Measurements from ENCODE around the gene RPL27. TPM values are rescaled to one million over a fixed set of nuclear protein-coding genes. Genes with fewer than 3 reads are reported as not detected.

The RPL27 gene
- total and polyA plus RNA-seq, 2 of the 8 experiments (the other 6 are each of a cell fraction or from before 2014, with no cell fraction given): 1,415 to 3,779 TPM

- TF ChIP-seq KDM5A (IDR thresholded peaks at IDR 0.05; ENCODE audit: low read length) (no peak), GABPA (IDR thresholded peaks at IDR 0.05; ENCODE audit: borderline replicate concordance, insufficient read depth, low read length) (no peak), CREB1 (IDR thresholded peaks at IDR 0.05) (peak; percentile 90), FOSL1 (IDR thresholded peaks at IDR 0.05; ENCODE audit: insufficient read depth, low read depth, low read length) (no peak), EP300 (IDR thresholded peaks at IDR 0.05; ENCODE audit: borderline replicate concordance in 1 of 2, low read depth in 2 of 2, low read length in 2 of 2) (no peak), YY1 (IDR thresholded peaks at IDR 0.05; ENCODE audit: low read depth, low read length) (no peak), BACH1 (IDR thresholded peaks at IDR 0.05; ENCODE audit: low read length) (no peak), TCF12 (IDR thresholded peaks at IDR 0.05; ENCODE audit: low read depth, low read length) (no peak), RBBP5 (IDR thresholded peaks at IDR 0.05; ENCODE audit: borderline replicate concordance, low read depth, low read length) (peak; percentile 42; the same call in 1 of the 2 replicates), NRF1 (IDR thresholded peaks at IDR 0.05; ENCODE audit: low read depth, low read length) (peak; percentile 17; the same call in 1 of the 2 replicates), SIX5 (IDR thresholded peaks at IDR 0.05; ENCODE audit: low read depth, low read length) (no peak), RFX5 (IDR thresholded peaks at IDR 0.05; ENCODE audit: borderline replicate concordance, low read depth, low read length) (no peak), SIN3A (conservative IDR thresholded peaks at IDR 0.05 in 1 of 2, IDR thresholded peaks at IDR 0.05 in 1 of 2; ENCODE audit: low read depth in 1 of 2, low read length in 2 of 2) (no peak; a peak in 1 of 4 replicates), MAX (IDR thresholded peaks at IDR 0.05) (peak; percentile 79), NANOG (IDR thresholded peaks at IDR 0.05; ENCODE audit: insufficient read depth, low read depth, low read length, poor library complexity, severe bottlenecking) (no peak), POLR2A (IDR thresholded peaks at IDR 0.05; ENCODE audit: control extremely low read depth in 1 of 2, low read depth in 2 of 2, low read length in 2 of 2) (peak in 1 of 2 experiments; percentile 12; a peak in 1 of 3 replicates), SIRT6 (IDR thresholded peaks at IDR 0.05; ENCODE audit: low read length) (no peak), BCL11A (IDR thresholded peaks at IDR 0.05; ENCODE audit: low read depth in 2 of 2, low read length in 2 of 2) (no peak), CHD1 (IDR thresholded peaks at IDR 0.05; ENCODE audit: low read depth, low read length) (no peak), HDAC2 (IDR thresholded peaks at IDR 0.05; ENCODE audit: borderline replicate concordance in 1 of 2, low read depth in 2 of 2, low read length in 2 of 2) (no peak), CBX8 (IDR thresholded peaks at IDR 0.05; ENCODE audit: borderline replicate concordance, low read depth, low read length) (no peak)
Measured at GRCh38 chr17:42980766-42981397, 17.3 kb upstream of the RPL27 start (continued).

Data from H1 (cell line).